RWPE1 (cell line): ENCODE measurements around the gene MED26.

Source experiments
- CTCF ChIA-PET: fragments of 350-600 bp; sonication (Branson Sonifier 250); formaldehyde crosslinking; extraction: SDS; loops from one replicate; lab custom pipeline; 2021; lab: Yijun Ruan, JAX
- POLR2A ChIA-PET: fragments of 400-600 bp; formaldehyde crosslinking; extraction: SDS; loops from one replicate; lab custom pipeline; 2020; ENCODE audit warnings: antibody characterized with exemption; ENCODE audit not compliant: low non-redundant PET; lab: Yijun Ruan, JAX
- DNase-seq: peaks from one replicate; pipeline ENCODE4 v3.0.0; 2012; ENCODE audit warnings: low spot score
- H3K27ac ChIP-seq: fragments of 450-650 bp; 2 replicates; pipeline ENCODE4 v1.5.1; 2017
- CTCF ChIP-seq: fragments of 450-650 bp; conservative IDR thresholded peaks from 2 replicates; pipeline ENCODE4 v1.5.1; 2017; ENCODE audit warnings: low read depth, mild to moderate bottlenecking

Gene MED26

GRCh38 chr19:16530540-16531379 lies 97.2 kb downstream of the MED26 start:
- H3K27ac ChIP-seq: peak overlapping the region; percentile 6; the same call in 1 of the 2 replicates
- POLR2A ChIA-PET: no interaction called here
- TF ChIP-seq CTCF: no peak
- DNase-seq: no peak
- CTCF ChIA-PET: no interaction called here

- POLR2A ChIA-PET: no interaction called here
- DNase-seq: no peak
- no peak for TF ChIP-seq CTCF
- CTCF ChIA-PET: no interaction called here
- H3K27ac ChIP-seq: peak overlapping the region; percentile 6; the same call in 1 of the 2 replicates
These were observed 98.4 kb downstream of the MED26 start for GRCh38 chr19:16529466-16530144.

- POLR2A ChIA-PET: no interaction called here
- no peak for DNase-seq
- peak overlapping the region; percentile 33 for H3K27ac ChIP-seq
- CTCF ChIA-PET: interaction anchor here (0.6 kb wide), 1 partner anchor 152 kb away, joined by 3 read pairs; no protein-coding TSS in a partner anchor
- no peak; the same call in 1 of the 2 replicates for TF ChIP-seq CTCF
These were observed 100.0 kb downstream of the MED26 start for GRCh38 chr19:16527971-16528521.

GRCh38 chr19:16527334-16527935 lies 100.6 kb downstream of the MED26 start:
- peak overlapping the region; percentile 33 for H3K27ac ChIP-seq
- CTCF ChIA-PET: interaction anchor here (0.6 kb wide), 1 partner anchor 152 kb away, joined by 3 read pairs; no protein-coding TSS in a partner anchor
- DNase-seq: no peak
- POLR2A ChIA-PET: interaction anchor here (0.6 kb wide), 1 partner anchor 55 kb away, joined by 3 read pairs; no protein-coding TSS in a partner anchor
- TF ChIP-seq CTCF: no peak

GRCh38 chr19:16525751-16526481 lies 102.1 kb downstream of the MED26 start:
- CTCF ChIA-PET: no interaction called here
- no peak for TF ChIP-seq CTCF
- peak overlapping the region; percentile 33 for H3K27ac ChIP-seq
- POLR2A ChIA-PET: no interaction called here
- no peak for DNase-seq
